Peyer's patch (tissue), 4 donors: Measurements from ENCODE around the gene GABRB1. TPM values are rescaled to one million over a fixed set of nuclear protein-coding genes. Genes with fewer than 3 reads are reported as not detected.

ENCODE experiments used
- DNase-seq, 3 donors: peaks; one replicate each; pipeline ENCODE4 v3.0.0-alpha.2; 2017 to 2019
- H3K27ac ChIP-seq, 4 donors: fragments of 200-600 bp; sonication (generic); one replicate each; pipeline ENCODE4 v1.5.1; 2016 to 2019
- H3K27me3 ChIP-seq, 2 donors: fragments of 200-600 bp; sonication (generic); one replicate each; pipeline ENCODE4 v1.5.1; 2019
- H3K36me3 ChIP-seq, 3 donors: fragments of 200-600 bp; sonication (generic); one replicate each; pipeline ENCODE4 v1.5.1; 2016 to 2019
- H3K4me1 ChIP-seq, 4 donors: fragments of 200-600 bp; sonication (generic); one replicate each; pipeline ENCODE4 v1.5.1; 2016 to 2019
- H3K4me3 ChIP-seq, 4 donors: fragments of 200-600 bp; sonication (generic); 1 replicate in 3 of 4; 2 replicates in 1 of 4; pipeline ENCODE4 v1.5.1; 2016 to 2019; ENCODE audit warnings: mild to moderate bottlenecking in 1 of 4
- H3K9me3 ChIP-seq, 4 donors: fragments of 200-600 bp; sonication (generic); one replicate each; pipeline ENCODE4 v1.5.1; 2016 to 2019; ENCODE audit warnings: mild to moderate bottlenecking in 1 of 4
- POLR2A ChIP-seq, 2 donors: fragments of 450-650 bp; IDR thresholded peaks; one replicate each; pipeline ENCODE4 v1.5.1; 2017; ENCODE audit warnings: antibody characterized with exemption in 2 of 2, mild to moderate bottlenecking in 2 of 2, moderate library complexity in 2 of 2
- total RNA-seq, 4 donors: library from RNA; depleted of rRNA; stranded (reverse); fragments of >200 nt; gene quantifications; one replicate each; pipeline ENCODE4 v1.1.0, GENCODE V29; 2016
- TF ChIP-seq, protein P1 (sequence below), 6 experiments: fragments of 450-650 bp in 4 of 6; fragments of 200-600 bp in 2 of 6; sonication (generic) in 1 of 6; IDR thresholded peaks; one replicate each; pipeline ENCODE4 v1.5.1; 2017 to 2019; ENCODE audit warnings: antibody characterized with exemption in 6 of 6, mild to moderate bottlenecking in 3 of 6, moderate library complexity in 1 of 6

The GABRB1 gene
- total RNA-seq, 4 donors from 2014 or later = not detected

DNA sequence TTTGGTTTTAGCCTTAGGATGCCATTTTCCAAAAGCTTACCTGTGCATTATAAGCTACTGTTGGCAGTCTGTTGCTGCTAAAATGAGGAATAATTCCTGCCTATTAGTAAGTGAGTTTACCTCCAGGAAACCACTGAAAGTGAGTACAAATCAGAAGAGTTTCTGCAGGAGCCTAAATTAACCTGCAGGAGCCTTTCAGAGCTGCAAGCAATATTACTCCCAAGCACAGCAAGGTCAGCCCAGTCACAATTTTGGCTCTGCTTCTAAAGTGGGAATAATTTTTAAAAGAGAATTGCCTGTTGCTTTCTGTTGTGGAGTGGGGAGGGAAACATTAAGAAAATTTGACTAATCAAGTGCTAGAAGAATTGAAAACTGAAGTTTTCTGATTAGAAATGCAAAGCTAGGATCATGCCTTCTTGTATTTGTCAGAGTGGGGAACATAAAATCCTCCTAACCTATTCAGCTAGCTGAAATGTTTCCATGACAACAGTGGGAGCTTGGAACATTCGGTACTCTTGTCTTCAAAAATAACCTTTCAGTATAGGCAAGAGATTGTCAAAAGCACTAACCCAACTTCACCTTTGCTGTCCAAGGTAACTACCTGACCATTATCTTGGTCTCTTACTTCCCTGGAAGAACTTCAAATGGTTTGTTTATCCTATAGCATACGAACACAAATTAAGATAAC lies 239.0 kb downstream of the GABRB1 start:
- peaks cover 0 to 4% of the 10 kb centered on the region in 2 donors for H3K27me3 ChIP-seq
- no peaks in the 10 kb centered on the region for H3K36me3 ChIP-seq
- H3K27ac ChIP-seq = no peak overlapping the region
- TF ChIP-seq POLR2A (IDR thresholded peaks at IDR 0.05) = no peak
- H3K9me3 ChIP-seq = no peaks in the 10 kb centered on the region
- H3K4me1 ChIP-seq = no peaks in the 10 kb centered on the region
- no peak for DNase-seq
- no peak overlapping the region for H3K4me3 ChIP-seq

GRCh38 chr4:47271291-47271690 lies 239.9 kb downstream of the GABRB1 start:
- DNase-seq = no peak
- H3K36me3 ChIP-seq = no peaks in the 10 kb centered on the region
- no peaks in the 10 kb centered on the region for H3K4me1 ChIP-seq
- H3K27me3 ChIP-seq = peaks cover 0 to 4% of the 10 kb centered on the region in 2 donors
- no peak overlapping the region for H3K27ac ChIP-seq
- H3K9me3 ChIP-seq = no peaks in the 10 kb centered on the region
- TF ChIP-seq, protein P1, sequence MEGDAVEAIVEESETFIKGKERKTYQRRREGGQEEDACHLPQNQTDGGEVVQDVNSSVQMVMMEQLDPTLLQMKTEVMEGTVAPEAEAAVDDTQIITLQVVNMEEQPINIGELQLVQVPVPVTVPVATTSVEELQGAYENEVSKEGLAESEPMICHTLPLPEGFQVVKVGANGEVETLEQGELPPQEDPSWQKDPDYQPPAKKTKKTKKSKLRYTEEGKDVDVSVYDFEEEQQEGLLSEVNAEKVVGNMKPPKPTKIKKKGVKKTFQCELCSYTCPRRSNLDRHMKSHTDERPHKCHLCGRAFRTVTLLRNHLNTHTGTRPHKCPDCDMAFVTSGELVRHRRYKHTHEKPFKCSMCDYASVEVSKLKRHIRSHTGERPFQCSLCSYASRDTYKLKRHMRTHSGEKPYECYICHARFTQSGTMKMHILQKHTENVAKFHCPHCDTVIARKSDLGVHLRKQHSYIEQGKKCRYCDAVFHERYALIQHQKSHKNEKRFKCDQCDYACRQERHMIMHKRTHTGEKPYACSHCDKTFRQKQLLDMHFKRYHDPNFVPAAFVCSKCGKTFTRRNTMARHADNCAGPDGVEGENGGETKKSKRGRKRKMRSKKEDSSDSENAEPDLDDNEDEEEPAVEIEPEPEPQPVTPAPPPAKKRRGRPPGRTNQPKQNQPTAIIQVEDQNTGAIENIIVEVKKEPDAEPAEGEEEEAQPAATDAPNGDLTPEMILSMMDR (IDR thresholded peaks at IDR 0.05) = no peak
- TF ChIP-seq POLR2A (IDR thresholded peaks at IDR 0.05) = no peak
- H3K4me3 ChIP-seq = no peak overlapping the region

DNA sequence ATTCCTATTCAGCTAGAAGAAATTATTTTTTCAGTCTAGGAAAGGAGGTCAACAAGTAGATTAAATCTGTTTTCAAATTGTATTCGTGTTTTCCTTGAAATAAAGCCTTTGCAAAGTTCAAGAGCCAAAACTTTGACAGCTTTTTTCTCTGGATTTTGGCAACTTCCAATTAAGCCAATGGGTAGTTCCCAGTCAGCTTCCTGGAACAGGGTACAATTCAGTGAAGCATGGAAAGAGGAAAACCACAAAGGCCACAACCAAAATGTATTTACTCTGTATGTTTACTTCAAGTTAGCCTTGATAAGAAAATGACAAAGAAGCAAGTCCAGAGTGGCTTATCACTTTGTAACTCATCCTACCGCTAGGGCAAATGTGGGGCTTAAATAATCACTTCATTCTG lies 243.5 kb downstream of the GABRB1 start:
- no peaks in the 10 kb centered on the region for H3K4me1 ChIP-seq
- H3K9me3 ChIP-seq = no peaks in the 10 kb centered on the region
- H3K27me3 ChIP-seq = no peaks in the 10 kb centered on the region
- H3K36me3 ChIP-seq = no peaks in the 10 kb centered on the region
- DNase-seq = no peak
- no peak overlapping the region for H3K4me3 ChIP-seq
- H3K27ac ChIP-seq = no peak overlapping the region
- TF ChIP-seq, protein P1 (IDR thresholded peaks at IDR 0.05) = no peak
- no peak for TF ChIP-seq POLR2A (IDR thresholded peaks at IDR 0.05)

GRCh38 chr4:47275595-47275994 lies 244.2 kb downstream of the GABRB1 start:
- TF ChIP-seq, protein P1 (IDR thresholded peaks at IDR 0.05) = no peak
- no peak for TF ChIP-seq POLR2A (IDR thresholded peaks at IDR 0.05)
- H3K27me3 ChIP-seq = no peaks in the 10 kb centered on the region
- no peaks in the 10 kb centered on the region for H3K36me3 ChIP-seq
- no peak overlapping the region for H3K4me3 ChIP-seq
- no peak for DNase-seq
- H3K27ac ChIP-seq = no peak overlapping the region
- H3K4me1 ChIP-seq = no peaks in the 10 kb centered on the region
- no peaks in the 10 kb centered on the region for H3K9me3 ChIP-seq

GRCh38 chr4:47278631-47279030 lies 247.3 kb downstream of the GABRB1 start:
- Histone ChIP-seq H3K4me3 (no peak overlapping the region), H3K36me3 (no peaks in the 10 kb centered on the region), H3K27ac (no peak overlapping the region), H3K4me1 (no peaks in the 10 kb centered on the region), H3K9me3 (no peaks in the 10 kb centered on the region), H3K27me3 (no peaks in the 10 kb centered on the region)
- TF ChIP-seq POLR2A (IDR thresholded peaks at IDR 0.05) = no peak
- TF ChIP-seq, protein P1 (IDR thresholded peaks at IDR 0.05) = no peak
- DNase-seq = no peak

GRCh38 chr4:47287735-47288134 lies 256.4 kb downstream of the GABRB1 start:
- Histone ChIP-seq H3K9me3 (no peaks in the 10 kb centered on the region), H3K4me3 (no peak overlapping the region), H3K36me3 (no peaks in the 10 kb centered on the region), H3K4me1 (no peaks in the 10 kb centered on the region), H3K27me3 (no peaks in the 10 kb centered on the region), H3K27ac (no peak overlapping the region)
- DNase-seq = no peak
- TF ChIP-seq, protein P1 (IDR thresholded peaks at IDR 0.05) = no peak
- no peak for TF ChIP-seq POLR2A (IDR thresholded peaks at IDR 0.05)
